DND-41 (cell line): ENCODE measurements around the gene CFAP73.

Source experiments
- CTCF ChIP-seq: IDR thresholded peaks from 2 replicates; pipeline ENCODE4 v1.5.1; 2012; ENCODE audit warnings: borderline replicate concordance, low read length, moderate library complexity, mild to moderate bottlenecking; ENCODE audit not compliant: poor library complexity, severe bottlenecking; ENCODE audit errors: extremely low read depth
- EZH2 ChIP-seq: IDR thresholded peaks from 3 replicates; pipeline ENCODE4 v1.6.1; 2012; ENCODE audit warnings: borderline replicate concordance, low read depth, mild to moderate bottlenecking, moderate library complexity, low read length, inconsistent platforms; ENCODE audit not compliant: severe bottlenecking

GRCh38 chr12:113133666-113134065, 15.9 kb upstream of the CFAP73 start:
- TF ChIP-seq CTCF, result no peak
- no peak for TF ChIP-seq EZH2
